SU-DHL-6 (cell line): Measurements from ENCODE around the gene SCN3B.

Experiments used
- EZH2phosphoT487 ChIP-seq: fragments of 200-600 bp; sonication (generic), shearing (Covaris generic); conservative IDR thresholded peaks from 2 replicates; pipeline ENCODE4 v1.6.1; 2018; ENCODE audit warnings: mild to moderate bottlenecking, antibody characterized with exemption, low read length, moderate library complexity, mixed read lengths
- TF ChIP-seq, protein P1 (sequence below): fragments of 200-600 bp; sonication (generic); IDR thresholded peaks from one replicate; pipeline ENCODE4 v1.5.1; 2017; ENCODE audit warnings: antibody characterized with exemption, mild to moderate bottlenecking, low read length, moderate library complexity; ENCODE audit not compliant: insufficient read depth, poor library complexity, severe bottlenecking

DNA sequence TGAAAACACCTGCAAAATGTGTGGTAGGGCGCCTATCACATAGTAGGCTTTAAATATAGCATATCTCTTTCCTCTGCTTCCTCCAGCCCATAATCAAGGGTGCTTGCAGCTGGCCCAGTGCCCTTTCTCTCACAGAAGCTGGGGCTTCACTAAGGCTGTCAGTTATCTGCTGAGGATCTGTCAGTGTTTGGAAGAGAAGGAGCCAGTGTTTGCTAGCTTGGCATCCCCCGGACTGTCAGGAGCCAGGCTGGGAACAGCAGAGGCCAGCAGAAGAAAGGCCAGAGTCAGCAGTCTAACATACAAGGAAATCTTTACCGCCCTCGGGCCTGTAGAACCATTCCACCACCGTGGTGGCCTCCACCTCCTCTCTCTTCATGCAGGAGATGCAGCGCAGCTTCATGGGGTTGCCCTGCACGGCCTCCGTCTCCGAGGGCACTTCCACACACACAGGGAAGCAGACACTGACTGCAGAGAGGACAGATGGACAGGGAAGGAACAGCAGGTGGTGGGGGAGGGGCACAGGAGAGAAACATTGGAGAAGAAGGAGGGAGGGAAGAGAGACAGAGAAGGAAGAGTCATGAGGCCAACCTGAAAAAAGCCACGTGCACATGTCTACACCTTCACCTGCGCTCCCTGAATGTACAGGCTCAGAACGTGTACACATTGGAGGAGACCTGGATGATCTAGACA, 9.0 kb downstream of the SCN3B start:
- no peak for TF ChIP-seq EZH2phosphoT487
- TF ChIP-seq, protein P1, sequence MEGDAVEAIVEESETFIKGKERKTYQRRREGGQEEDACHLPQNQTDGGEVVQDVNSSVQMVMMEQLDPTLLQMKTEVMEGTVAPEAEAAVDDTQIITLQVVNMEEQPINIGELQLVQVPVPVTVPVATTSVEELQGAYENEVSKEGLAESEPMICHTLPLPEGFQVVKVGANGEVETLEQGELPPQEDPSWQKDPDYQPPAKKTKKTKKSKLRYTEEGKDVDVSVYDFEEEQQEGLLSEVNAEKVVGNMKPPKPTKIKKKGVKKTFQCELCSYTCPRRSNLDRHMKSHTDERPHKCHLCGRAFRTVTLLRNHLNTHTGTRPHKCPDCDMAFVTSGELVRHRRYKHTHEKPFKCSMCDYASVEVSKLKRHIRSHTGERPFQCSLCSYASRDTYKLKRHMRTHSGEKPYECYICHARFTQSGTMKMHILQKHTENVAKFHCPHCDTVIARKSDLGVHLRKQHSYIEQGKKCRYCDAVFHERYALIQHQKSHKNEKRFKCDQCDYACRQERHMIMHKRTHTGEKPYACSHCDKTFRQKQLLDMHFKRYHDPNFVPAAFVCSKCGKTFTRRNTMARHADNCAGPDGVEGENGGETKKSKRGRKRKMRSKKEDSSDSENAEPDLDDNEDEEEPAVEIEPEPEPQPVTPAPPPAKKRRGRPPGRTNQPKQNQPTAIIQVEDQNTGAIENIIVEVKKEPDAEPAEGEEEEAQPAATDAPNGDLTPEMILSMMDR: no peak
